BE2C (cell line): ENCODE measurements around the gene ITCH.
"Not testable (repeated sequence)": the region's sequence is repeated elsewhere in the genome, so short reads cannot be mapped to it uniquely, and the experiment has no call there.

Experiments used
- DNase-seq: peaks from one replicate; pipeline ENCODE4 v3.0.0-alpha.2; 2020
- H3K27me3 ChIP-seq: fragments of 250-450 bp; sonication (Bioruptor Pico); 2 replicates; pipeline ENCODE4 v1.5.1; 2020; ENCODE audit warnings: mild to moderate bottlenecking
- H3K36me3 ChIP-seq: fragments of 250-450 bp; sonication (Bioruptor Pico); 2 replicates; pipeline ENCODE4 v1.5.1; 2020; ENCODE audit warnings: mild to moderate bottlenecking
- H3K4me1 ChIP-seq: fragments of 250-450 bp; sonication (Bioruptor Pico); 2 replicates; pipeline ENCODE4 v1.5.1; 2020
- H3K4me3 ChIP-seq: 2 replicates; pipeline ENCODE4 v1.5.1; 2011; ENCODE audit warnings: low read depth, low read length
- H3K9me3 ChIP-seq: fragments of 250-450 bp; sonication (Bioruptor Pico); 2 replicates; pipeline ENCODE4 v1.5.1; 2020
- TF ChIP-seq, protein P1 (sequence below): IDR thresholded peaks from 2 replicates; pipeline ENCODE4 v1.5.1; 2012; ENCODE audit warnings: mild to moderate bottlenecking, low read depth, low read length

The ITCH gene

GRCh38 chr20:34407962-34408474 is 44.9 kb downstream of the ITCH start:
- DNase-seq: no peak
- Histone ChIP-seq H3K9me3 (peaks cover 2% of the 10 kb centered on the region; the same call in 1 of the 2 replicates), H3K36me3 (peaks cover 32% of the 10 kb centered on the region), H3K4me3 (no peak overlapping the region), H3K4me1 (no peaks in the 10 kb centered on the region), H3K27me3 (no peaks in the 10 kb centered on the region)
- TF ChIP-seq, protein P1, sequence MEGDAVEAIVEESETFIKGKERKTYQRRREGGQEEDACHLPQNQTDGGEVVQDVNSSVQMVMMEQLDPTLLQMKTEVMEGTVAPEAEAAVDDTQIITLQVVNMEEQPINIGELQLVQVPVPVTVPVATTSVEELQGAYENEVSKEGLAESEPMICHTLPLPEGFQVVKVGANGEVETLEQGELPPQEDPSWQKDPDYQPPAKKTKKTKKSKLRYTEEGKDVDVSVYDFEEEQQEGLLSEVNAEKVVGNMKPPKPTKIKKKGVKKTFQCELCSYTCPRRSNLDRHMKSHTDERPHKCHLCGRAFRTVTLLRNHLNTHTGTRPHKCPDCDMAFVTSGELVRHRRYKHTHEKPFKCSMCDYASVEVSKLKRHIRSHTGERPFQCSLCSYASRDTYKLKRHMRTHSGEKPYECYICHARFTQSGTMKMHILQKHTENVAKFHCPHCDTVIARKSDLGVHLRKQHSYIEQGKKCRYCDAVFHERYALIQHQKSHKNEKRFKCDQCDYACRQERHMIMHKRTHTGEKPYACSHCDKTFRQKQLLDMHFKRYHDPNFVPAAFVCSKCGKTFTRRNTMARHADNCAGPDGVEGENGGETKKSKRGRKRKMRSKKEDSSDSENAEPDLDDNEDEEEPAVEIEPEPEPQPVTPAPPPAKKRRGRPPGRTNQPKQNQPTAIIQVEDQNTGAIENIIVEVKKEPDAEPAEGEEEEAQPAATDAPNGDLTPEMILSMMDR: no peak

DNA sequence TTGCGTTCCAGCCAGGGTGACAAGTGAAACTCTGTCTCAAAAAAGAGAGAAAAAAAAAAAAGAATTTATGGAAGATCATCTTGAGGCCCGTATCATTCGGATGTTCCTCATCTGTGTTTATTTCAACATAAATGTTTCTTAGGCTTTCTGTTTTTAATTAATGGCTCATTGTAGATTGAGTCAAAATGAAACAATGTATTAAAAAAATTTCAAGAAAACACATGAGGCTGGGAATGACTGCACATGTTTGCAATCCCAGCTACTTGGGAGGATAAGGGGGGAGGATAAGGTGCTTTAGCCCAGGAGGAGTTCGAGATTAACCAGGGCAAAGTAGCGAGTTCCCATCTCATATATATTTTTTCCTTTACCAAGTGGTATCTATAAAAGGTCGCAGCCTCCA is 47.3 kb downstream of the ITCH start:
- DNase-seq: no peak
- Histone ChIP-seq H3K27me3 (no peaks in the 10 kb centered on the region), H3K9me3 (peaks cover 2% of the 10 kb centered on the region; the same call in 1 of the 2 replicates), H3K4me3 (no peak overlapping the region), H3K36me3 (peaks cover 42% of the 10 kb centered on the region), H3K4me1 (no peaks in the 10 kb centered on the region)
- TF ChIP-seq, protein P1: no peak

DNA sequence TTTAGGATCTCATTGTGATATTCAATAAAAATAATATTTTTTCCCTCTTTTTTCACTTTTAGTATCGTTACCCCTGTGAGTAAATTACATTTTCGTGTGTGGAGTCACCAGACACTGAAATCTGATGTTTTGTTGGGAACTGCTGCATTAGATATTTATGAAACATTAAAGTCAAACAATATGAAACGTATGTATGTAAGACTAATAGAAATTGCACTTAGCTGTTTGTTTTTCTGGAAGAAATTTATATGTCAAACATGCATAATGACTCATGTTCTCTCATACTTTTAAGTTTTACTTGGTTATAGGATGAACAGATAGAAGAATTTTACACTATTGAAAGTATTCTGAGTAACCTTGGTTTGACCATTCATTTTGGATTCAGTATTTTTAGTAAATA is 49.4 kb downstream of the ITCH start:
- Histone ChIP-seq H3K36me3 (peaks cover 53% of the 10 kb centered on the region), H3K4me1 (no peaks in the 10 kb centered on the region), H3K27me3 (no peaks in the 10 kb centered on the region), H3K9me3 (peaks cover 2% of the 10 kb centered on the region; the same call in 1 of the 2 replicates), H3K4me3 (no peak overlapping the region)
- no peak for DNase-seq
- TF ChIP-seq, protein P1: no peak

DNA sequence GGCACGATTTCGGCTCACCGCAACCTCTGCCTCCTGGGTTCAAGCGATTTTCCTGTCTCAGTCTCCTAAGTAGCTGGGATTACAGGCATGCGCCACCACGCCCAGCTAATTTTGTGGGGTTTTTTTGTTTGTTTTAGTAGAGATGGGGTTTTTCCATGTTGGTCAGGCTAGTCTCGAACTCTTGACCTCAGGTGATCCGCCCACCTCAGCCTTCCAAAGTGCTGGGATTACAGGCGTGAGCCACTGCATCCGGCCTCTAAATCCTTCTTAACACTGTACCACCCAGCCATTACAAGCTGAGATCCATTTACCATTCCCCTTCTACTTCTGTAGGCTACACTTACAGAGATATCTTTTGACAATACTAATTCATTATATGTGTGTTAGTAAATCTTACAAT is 51.5 kb downstream of the ITCH start:
- not testable (repeated sequence) for H3K9me3 ChIP-seq, DNase-seq, H3K27me3 ChIP-seq, H3K4me1 ChIP-seq, H3K4me3 ChIP-seq
- peaks cover 44% of the 10 kb centered on the region for H3K36me3 ChIP-seq

GRCh38 chr20:34415079-34415478 is 52.0 kb downstream of the ITCH start:
- H3K4me1 ChIP-seq: no peaks in the 10 kb centered on the region
- no peaks in the 10 kb centered on the region for H3K27me3 ChIP-seq
- TF ChIP-seq, protein P1: no peak
- peaks cover 41% of the 10 kb centered on the region for H3K36me3 ChIP-seq
- DNase-seq: no peak
- no peak overlapping the region for H3K4me3 ChIP-seq
- H3K9me3 ChIP-seq: no peaks in the 10 kb centered on the region

DNA sequence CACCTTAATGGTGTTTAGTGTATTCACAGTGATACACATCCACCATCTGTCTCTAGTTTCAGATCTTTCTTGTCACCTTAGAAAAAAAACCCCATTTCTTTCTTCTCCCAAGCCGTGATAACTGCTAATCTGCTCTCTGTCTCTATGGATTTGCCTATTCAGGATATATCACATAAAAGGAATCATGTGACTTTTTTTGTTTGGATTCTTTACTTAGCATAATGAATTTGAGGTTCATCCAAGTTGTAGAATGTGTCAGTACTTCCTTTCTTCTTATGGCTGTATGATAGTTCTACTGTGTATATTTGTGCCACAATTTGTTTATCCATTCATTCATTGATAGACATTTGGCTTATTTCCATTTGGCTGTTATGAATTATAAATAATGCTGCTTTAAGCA is 57.1 kb downstream of the ITCH start:
- Histone ChIP-seq H3K4me1 (no peaks in the 10 kb centered on the region), H3K9me3 (no peaks in the 10 kb centered on the region), H3K4me3 (no peak overlapping the region), H3K36me3 (peaks cover 53% of the 10 kb centered on the region), H3K27me3 (no peaks in the 10 kb centered on the region)
- no peak for DNase-seq
- TF ChIP-seq, protein P1: no peak

DNA sequence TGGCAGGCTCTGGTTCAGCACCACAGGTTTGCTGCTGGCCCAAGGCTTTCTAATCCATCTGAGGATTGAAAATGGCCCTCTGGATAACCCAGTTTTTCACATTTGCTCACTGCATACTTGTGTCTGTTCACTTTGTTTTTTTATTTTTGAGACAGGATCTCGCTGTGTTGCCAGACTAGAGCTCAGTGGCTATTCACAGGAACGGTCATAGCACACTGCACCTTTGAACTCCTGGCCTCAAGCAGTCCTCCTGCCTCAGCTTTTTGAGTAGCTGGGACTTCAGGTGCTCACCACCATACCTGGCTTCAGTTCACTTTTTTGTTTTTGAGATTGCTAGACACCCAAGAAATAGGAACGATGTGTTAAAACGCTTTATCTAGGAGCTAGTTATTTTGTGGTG is 57.9 kb downstream of the ITCH start:
- no peaks in the 10 kb centered on the region for H3K27me3 ChIP-seq
- TF ChIP-seq, protein P1: no peak
- no peak overlapping the region for H3K4me3 ChIP-seq
- peaks cover 48% of the 10 kb centered on the region for H3K36me3 ChIP-seq
- no peaks in the 10 kb centered on the region for H3K4me1 ChIP-seq
- DNase-seq: no peak
- no peaks in the 10 kb centered on the region for H3K9me3 ChIP-seq
